GM19099 (cell line): ENCODE results near the gene UEVLD.

Source experiments
- POLR2A ChIP-seq: IDR thresholded peaks from 3 replicates; pipeline ENCODE4 v1.6.1; 2011; ENCODE audit warnings: low read depth; ENCODE audit not compliant: insufficient read length; ENCODE audit errors: extremely low read depth

The UEVLD gene

DNA sequence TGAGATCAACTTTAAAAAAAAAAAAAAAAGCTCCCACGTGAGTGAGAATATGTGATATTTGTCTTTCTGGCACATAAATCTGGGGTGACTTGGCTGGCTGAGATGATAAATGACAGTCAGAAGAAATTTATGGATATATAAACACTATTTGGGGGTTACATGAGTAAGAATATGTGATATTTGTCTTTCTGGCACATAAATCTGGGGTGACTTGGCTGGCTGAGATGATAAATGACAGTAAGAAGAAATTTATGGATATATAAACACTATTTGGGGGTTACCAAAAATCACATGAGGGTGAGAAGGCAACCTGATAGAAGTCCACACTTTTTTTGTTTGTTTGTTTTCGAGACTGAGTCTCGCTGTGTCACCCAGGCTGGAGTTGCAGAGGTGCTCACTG lies 55.2 kb downstream of the UEVLD start:
- TF ChIP-seq POLR2A: no peak

DNA sequence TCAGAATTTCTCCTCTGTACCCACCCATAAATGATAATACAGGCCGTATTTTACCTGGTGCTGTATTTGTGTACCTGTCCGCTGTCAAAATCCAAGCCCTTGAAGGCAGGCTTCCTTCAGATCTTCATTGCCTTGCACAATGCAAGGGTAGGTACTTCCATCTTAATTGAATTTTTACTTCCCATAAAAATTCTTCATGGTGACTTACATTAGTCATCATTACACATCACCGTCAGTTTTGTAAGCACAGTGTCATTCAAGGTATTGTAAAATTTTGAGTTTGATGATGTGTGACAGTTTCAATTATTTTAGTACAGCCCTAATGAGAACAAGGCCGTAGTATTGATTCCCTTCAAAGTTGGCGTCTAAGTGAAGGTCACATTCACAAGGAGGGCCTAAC lies 61.0 kb downstream of the UEVLD start:
- TF ChIP-seq POLR2A: no peak

DNA sequence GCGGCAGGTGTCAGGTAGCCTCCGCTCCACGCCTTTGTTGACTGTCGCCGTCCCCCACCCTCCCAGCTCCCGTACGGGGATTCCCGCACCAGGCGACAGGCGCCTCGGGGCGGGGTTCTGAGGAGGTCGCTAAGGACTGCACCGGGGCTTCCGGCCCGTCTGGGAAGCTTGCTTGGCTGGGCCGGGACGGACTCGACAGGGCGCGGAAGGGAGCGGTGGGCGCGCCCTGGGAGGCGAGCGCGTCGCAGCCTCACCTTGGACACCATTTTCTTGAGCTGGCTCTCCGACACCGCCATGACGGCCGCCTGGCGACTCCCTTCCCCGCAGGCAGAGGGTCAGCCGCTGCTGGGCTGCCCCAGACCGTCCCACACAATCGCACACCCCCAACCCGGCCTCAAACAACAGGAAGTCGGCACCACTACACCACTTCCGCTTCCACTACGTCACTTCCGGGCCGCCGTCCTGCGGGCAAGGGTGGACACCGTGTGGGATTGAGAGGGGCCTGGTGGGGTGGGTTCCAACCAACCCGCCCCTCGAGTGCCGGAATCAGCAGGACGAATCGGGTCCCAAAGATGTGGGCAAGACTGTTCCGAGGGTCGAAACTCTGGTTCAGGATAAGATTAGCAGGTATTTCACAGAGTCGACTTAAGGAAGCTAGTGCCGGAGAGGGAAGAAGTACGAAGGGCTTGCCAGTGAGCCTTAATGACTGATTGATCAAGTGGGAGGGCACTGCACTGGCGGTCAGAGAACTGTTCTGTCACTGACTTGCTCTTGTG lies 61.8 kb downstream of the UEVLD start, which contains the start of gene TSG101:
TSS of gene TSG101 (minus strand) at position 422 of the 776 bp plus-strand sequence. CDS start at position 296, 126 bp downstream.
- TF ChIP-seq POLR2A: peak; percentile 97

DNA sequence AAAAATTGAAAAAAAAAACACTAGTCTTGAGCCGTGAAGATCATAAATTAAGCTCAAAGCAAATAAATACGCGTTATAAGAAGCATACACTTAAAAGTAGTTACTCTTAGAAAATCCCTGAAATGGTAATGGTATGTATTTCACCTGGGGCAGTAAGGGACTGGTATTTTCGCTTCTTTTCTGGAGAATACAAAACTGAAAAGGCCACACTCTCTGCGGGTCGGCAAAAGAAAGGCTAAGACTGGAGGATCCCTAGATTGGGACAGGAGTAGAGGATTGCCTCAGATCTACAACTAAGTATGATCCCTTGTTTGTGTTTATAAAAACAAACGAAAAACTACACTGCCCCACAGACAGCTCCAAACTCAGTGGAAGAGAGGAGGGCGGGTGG lies 62.4 kb downstream of the UEVLD start:
- TF ChIP-seq POLR2A: no peak

DNA sequence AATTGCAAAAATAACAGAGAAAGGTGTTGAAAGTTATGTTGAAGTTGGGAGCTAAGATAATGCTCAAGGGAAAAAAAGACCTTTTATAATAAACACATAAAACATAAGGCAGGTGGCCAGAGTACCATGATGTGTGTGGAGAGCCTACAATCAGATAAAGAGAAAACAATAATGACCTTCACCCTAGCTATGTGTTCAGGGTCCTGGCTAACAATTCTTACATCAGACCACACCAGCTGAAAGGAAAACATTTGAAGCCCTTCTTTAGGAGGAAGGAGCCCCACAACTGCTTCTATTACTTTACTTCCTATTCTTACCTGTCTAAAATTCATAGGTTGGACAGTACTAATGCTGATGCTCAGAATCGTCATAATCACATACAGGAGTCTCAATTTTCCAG lies 64.3 kb downstream of the UEVLD start:
- TF ChIP-seq POLR2A: no peak

DNA sequence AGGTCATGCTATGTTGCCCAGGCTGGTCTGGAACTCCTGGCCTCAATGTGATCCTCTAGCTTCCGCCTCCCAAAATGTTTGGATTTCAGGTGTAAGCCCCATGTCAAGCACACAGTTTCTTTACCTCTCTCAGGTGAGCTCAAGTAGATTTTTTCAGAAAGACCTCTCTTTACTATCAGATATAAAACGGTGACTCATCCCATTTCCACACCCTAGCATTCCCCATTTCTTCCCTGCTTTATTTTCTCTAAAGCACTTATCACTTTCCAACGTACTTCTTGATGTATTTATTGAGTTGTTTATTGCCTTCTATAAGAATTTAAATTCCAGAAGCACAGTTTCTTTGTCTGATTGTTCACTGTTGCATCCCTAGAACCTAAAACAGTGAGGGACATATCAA lies 65.5 kb downstream of the UEVLD start:
- TF ChIP-seq POLR2A: no peak

DNA sequence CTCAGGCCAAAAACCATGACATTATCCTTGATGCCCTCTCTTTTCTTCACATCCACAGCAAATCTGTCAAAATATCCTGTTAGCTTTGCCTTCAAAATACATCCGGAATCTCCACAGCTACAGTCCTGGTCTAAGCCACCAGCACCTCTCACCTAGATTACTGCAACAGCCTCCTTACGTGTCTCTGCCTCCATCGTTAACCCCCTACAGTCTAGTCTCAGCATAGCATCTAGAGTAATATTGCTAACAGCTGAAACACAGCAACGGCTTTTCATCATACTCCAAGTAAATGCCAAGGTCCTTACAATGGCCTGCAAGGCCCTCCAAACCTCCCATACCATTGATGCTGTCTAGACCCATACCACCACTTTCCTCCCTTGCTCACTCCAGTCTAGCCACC lies 66.1 kb downstream of the UEVLD start:
- TF ChIP-seq POLR2A: no peak

DNA sequence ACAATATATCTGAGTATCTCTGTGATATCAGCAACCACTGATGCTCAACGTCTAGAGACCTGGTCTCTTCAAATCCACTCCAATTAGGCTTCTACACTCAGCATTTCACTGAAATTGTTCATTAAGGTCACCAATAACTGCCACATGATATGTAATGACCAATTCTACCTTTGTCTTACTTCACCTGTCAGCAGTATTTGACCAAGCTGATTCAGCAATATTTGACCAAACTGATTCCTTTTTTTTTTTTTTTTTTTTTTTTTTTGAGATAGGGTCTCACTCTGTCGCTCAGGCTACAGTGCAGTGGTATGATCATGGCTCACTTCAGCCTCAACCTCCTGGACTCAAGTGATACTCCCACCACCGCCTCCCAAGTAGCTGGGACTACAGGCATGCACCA lies 67.4 kb downstream of the UEVLD start:
- no peak for TF ChIP-seq POLR2A

DNA sequence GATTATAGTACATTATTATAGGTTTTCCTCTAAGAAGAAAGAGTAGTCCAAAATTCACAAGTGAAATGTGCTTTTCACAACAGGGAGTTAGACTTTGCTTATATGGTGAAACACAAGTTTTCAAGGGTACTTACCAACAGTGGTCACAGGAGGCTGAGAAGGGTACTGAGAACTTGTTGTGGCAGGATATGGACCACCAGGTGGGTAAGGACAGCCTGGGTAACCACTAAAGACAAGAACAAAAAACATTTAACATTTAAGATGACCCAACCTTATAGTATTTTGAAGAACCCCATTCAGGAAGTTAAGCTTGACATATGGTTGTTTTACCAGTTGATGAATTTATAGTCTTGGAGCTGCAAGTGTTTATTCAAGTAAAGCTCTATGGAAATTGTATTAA lies 86.2 kb downstream of the UEVLD start:
- TF ChIP-seq POLR2A: no peak

DNA sequence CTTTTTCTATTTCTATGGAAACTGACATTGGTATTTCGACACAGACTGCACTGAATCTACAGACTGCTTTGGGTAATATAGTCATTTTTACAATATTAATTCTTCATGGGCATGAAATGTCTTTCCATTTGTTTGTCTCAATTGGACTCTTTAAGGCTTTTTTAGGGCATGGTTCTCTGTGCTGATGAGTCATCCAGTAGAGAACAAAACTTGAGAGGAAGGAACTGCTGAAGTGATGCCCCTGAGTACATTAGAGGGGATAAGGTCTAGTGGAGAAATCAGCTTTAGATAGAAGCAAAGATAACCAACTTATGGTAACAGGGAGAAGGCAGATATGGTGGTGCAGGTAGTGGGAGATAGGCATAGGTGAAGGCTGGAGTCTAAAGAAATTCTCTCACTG lies 86.9 kb downstream of the UEVLD start:
- no peak for TF ChIP-seq POLR2A

DNA sequence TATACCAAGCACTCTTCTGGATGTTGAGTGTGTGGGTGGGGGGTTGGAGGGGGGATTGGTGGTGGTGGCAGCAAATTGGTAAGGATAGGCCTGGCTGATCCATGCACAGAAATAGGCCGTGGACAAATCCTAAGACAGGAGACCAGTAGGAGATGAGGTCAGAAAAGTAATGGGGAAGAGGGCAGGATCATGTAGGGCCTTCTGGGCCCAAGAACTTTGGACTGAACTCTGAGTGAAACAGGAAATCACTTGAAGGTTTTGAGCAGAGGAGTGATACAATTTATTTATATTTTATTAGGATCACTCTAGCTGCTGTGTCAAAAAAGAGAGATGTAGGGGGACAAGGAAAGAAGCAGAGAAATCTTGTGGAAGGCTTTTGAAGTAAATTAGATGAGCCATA lies 90.5 kb downstream of the UEVLD start:
- TF ChIP-seq POLR2A: no peak

DNA sequence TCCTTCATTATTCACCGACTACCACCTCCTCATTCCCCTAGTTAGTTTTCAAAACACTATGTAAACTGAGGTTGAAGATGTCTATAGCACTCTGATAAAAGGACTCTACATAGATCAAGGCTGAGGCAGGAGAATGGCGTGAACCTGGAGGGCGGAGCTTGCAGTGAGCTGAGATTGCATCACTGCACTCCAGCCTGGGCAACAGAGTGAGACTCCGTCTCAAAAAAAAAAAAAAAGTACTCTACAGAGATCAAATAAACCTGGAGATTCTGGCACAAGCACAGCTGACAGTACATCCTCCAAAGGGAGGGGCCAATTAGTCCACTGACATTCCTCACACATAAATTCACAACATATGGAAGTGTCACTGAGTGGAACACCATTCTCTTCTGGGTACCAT lies 92.8 kb downstream of the UEVLD start:
- no peak for TF ChIP-seq POLR2A

DNA sequence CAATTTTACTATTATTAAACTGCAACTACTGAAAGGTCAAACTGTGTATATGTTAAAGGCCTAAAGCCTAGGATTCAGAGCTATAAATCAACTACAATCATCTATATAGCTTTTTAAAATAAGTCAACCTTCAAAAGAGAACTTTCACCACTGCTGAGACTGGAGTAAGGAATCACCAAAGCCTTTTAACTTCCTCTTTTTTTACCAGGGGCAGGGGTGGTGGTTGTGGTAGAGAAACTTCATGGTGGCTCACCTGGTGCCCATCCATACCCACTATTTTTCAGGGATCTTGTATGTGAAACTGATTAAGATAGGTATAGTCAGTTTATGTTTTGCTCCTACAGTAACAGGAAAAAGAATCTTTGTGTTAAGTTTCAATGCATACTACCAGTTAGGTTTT lies 93.3 kb downstream of the UEVLD start:
- no peak for TF ChIP-seq POLR2A

DNA sequence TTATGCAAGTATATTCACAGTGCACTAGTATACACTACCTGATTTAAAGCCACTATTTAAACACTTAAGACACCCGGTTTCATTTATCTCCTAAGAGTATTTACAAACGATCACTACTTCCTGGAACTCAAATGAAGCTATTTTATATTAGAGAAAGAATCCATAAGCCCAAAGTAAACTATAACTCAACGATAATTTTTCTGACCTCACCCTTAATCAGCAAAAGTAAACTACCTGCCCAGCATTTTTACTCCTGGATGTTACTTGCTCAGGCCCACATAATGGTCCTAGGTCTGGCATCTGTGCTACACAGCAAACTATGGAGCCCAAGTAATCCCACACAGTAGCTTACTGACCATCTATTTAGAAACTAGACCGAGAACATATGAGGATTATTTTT lies 95.2 kb downstream of the UEVLD start:
- no peak for TF ChIP-seq POLR2A

DNA sequence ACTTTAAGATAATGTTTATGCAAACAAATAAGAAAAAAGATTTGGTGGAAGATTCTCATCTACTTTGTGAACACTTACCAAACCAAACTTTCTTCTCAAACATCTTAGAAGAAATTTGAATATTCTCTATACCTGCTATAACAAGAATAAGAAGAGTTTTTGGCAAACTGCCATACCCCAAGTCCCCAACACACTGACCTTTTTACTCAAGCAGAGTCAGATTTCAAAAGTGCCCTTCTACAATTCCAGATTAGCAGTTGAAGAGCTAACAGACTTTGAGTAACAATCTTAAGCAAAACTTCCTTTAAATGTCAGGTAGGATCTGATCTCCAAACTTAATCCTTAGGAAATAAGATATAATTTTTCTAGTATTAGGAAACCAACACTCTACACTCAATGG lies 95.6 kb downstream of the UEVLD start:
- TF ChIP-seq POLR2A: no peak

DNA sequence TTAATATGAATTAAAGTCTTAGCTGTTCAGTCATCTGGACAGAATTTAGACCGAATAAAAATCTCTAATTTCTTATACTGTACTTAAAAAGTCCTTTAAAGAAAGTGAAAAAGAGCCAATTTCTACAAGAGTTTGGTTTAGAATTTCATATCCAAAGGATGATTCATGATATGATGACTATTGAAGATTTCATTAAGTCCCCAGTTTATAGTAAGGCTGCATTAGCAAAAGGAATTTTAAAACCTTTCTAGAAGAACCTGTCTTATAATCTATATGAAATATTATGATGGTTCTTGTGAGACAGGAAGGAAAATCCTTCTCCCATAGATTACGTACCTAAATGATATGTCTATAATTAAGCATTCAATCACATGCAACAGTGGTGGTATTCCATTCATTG lies 96.6 kb downstream of the UEVLD start:
- TF ChIP-seq POLR2A: no peak
